Activated CD4-positive, alpha-beta T cell treated with anti-CD3 and anti-CD28 coated beads for 1 hour (primary cell): Measurements from ENCODE around the gene RRBP1.

Experiments
- DNase-seq: peaks from one replicate; pipeline ENCODE4 v3.0.0-alpha.2; 2020

The RRBP1 gene

GRCh38 chr20:17631576-17632319 lies 50.3 kb downstream of the RRBP1 start:
- no peak for DNase-seq

- no peak for DNase-seq
Measured at GRCh38 chr20:17630806-17631195, 51.2 kb downstream of the RRBP1 start.

DNA sequence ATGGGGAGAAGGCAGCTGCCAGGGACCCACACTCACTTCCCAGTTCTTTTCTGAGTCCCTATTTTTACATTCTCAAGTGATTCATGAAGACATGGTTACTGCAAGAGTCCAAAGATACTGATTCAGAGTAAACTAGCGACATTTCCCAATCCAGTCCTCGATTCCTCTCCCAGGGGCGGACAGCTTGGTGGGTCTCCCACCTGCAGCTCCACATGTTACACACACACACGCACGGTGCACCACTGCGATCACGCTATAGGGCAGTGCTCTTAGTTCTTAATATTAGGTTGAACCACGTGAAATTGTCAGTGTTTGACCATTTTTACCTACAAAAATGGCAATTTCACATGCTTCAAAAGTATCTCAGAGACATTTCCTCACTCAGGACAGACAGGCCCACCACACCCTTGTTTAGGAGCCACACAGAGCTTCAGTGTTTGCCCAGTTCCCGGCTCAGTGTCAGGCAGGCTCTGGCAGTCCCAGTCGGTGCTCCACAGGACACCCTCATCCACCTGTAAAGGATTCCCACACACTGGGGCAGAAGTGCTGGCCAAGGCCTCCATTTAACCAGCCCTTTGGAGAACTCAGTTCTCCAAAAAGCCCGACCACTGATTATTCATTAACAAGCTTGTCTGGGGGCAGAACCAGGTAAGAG lies 51.8 kb downstream of the RRBP1 start:
- no peak for DNase-seq

GRCh38 chr20:17629678-17630089 lies 52.4 kb downstream of the RRBP1 start:
- DNase-seq, result no peak

DNA sequence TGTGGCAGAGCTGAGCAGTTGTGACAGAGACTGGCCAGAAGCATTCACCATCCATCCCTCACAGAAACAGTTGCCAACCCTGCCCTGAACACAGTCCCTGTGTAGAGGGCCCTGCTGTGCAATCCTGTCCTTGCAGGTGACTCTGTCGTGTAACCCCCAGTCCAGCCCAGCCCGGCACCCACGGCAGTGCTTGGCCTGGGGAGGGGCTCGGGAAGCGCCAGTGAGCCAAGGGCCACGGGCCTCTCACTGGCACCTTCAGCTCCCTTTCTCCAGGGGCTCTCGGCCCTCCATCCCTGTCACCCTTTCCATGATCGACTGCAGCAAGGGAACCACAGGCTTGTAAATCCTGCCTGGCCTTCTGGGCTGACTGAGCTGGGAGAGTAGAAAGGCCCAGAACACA lies 53.0 kb downstream of the RRBP1 start:
- DNase-seq, result no peak

DNA sequence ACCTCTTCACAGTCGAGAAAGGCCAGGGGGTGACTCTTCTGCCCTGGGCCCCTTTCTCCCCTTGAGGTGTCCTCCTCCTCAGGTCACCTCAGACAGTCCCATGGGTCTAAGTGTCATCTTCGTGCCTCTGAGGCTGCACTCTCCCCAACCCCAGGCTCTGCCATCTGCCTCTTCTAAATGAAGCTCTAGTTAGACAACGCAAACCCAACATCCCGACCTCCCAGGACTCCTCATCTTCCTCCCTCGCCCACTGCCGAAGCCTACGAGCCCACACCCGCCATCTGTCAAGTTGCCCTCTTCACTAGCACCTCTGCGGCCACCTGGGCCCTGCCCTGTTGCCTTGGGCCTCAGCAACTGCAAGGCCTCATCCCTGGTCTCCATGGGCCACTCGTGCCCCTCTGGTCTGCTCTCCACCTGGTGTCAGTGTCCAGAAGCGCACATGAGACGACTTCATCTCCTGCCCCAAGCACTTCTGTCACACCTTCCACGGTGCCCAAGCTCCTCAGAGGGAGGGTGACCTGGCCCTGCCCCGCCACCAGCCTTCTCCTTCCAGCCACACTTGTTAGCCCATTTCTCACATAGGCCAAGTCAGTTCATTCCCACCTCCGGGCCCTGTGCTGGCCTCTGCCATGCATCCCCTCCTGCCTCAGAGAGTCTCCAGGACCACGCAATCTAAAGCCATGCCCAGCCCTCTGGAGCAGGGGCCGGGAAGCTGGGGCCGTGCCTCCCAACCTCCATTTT lies 53.8 kb downstream of the RRBP1 start:
- no peak for DNase-seq

- DNase-seq, result no peak
Measured at GRCh38 chr20:17627101-17627955, 54.7 kb downstream of the RRBP1 start.

DNA sequence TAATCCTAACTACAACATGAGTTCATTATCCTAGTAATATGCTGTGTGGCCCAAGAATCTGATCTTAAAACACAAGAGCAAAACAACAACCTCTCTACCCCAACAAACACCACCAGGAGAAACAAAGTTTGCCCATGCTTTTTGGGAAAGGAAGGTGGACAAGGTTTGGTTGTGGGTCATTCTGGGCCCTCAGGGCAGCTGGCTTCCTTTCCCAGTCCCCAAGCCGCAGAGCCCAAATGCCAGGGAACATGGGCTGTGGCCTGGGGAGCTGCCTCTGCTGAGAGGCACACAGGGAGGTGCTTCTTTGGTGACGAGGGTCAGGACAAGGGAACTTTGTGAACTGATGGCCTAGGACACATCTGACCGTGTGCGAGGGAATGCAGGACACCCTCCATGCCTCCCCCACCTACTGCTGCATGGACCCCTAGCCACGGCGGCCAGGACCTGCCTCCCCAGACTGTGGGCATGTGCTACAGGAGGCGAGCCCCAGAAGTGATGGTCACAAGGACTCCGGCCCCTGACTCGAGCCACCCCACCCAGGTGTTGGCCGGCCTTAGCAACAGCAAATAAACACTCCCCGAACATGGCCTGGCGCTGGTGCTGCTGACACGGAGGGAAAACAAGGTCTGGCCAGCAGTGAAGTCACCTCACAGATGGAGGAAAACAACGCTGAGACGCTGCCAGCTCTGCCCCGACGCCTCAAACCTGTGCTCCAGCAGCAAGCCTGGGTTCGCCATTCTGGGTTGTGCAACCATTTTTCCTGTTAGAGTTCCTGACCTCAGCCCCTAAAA lies 55.6 kb downstream of the RRBP1 start:
- no peak for DNase-seq

GRCh38 chr20:17625246-17626051 lies 56.6 kb downstream of the RRBP1 start:
- no peak for DNase-seq

- no peak for DNase-seq
Measured at GRCh38 chr20:17624551-17625245, 57.3 kb downstream of the RRBP1 start.

- DNase-seq, result no peak
Measured at GRCh38 chr20:17624070-17624469, 58.0 kb downstream of the RRBP1 start.

DNA sequence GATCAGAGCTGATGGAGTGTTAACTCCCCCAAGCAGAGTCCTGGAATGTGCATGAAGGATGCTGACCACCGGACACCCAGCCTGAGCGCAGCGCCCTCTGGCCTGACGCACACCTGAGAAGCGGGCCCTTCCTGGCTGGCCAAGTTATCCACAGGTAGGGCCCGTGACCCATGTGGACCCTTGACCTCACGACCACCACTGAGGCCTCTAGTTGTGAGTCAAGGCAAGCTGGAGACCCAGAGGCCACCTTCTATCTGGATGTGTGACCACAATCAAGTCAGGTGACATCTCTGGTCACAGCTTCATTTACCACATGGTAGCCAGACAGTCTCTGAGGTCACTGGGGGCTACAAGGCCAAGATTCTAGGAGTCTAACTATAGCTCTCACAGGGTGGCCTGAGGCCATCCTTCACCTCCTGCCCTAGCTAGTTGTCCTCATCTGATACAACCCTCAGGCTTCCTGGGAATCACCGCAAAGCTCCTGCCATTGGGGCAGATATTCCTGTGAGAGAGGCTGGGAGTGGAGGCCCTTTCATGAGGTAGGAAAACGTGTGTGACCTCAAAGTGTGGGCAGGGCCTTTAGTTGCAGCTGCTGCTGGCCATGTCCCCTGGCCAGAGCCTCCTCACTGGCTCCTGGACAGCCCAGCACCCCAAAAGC lies 59.1 kb downstream of the RRBP1 start:
- no peak for DNase-seq

DNA sequence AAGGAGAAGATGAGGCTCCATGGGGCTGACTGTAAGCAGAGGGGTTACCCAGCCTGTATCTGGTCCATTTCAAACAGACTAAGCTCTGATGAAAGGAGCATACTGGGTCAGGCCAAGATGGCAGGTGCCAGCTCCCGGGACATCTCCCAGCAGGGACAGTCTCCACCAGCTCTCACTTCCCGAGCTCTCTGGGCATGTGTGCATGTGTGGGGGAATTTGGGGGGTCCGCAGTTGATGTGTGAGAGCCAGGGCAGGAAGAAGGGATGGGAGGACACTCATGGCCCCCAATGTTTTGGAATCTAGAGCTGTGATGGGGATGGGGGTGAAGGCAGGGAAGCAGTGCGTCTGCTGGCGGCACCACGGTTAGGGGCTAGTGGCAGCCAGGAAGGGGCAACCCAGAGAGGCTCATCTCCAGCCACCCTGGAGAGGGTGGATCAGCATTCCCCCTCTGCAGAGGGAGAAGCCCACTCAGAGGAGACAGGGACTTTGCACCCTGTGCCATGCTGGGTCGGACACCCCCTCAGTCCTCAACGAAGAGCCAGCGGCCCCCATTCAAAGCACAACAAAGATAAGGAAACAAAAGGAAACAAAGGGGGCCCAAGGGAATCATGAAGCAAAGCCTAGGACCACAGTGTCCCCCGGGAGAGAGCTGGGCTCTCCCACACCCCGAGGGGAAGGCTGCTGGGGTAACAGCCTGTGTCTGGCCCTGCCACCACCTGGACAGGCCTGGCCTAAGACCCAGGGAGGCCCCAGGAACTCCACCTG lies 59.8 kb downstream of the RRBP1 start:
- peak; percentile 4 for DNase-seq

- DNase-seq, result no peak
Measured at GRCh38 chr20:17621229-17621968, 60.6 kb downstream of the RRBP1 start.

DNA sequence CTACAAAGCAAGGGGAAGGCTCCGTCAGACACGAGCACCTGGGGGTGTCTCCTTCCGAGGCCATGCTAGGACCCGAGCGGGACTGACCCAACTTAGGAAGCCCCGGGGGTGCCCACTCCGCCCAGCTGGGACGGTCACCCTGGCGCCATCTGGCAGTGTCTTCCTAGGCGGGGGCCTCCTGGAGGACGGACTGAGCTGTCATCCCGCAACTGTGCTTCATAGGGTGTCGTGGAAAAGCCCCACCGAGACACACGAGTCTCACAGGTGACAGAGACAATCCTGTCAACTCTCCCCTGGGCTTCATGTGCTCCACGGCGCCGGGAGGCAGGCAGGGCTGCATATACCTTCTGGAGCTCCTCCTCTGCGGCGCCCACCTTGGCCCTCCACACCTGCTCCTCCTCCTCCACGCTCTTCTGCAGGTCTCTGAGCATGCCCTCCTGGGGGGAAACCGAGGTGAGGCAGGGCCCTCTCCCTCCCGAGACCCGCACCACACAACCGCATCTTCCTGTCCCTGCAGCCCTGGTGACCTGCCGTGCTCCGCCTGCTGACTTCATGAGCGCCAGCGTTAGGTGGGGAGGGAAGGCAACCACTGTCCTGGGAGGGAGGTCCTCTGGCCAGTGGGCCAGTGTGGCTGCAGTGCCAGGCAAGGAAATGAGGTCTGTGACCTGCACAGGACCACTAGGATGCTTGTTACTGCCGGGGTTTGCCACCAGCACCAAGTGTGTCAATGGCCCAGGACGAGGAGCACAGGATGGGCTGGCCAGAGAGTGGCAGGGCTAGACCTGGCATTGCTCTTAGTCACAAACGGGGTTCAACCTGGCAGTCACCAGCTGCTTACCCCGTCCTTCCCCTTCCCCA lies 61.4 kb downstream of the RRBP1 start:
- DNase-seq, result peak; percentile 6

GRCh38 chr20:17619351-17620093 lies 62.5 kb downstream of the RRBP1 start:
- DNase-seq, result no peak

- DNase-seq, result no peak
Measured at GRCh38 chr20:17618673-17619013, 63.4 kb downstream of the RRBP1 start.
